ENCODE data around the gene DCUN1D4.

DNA sequence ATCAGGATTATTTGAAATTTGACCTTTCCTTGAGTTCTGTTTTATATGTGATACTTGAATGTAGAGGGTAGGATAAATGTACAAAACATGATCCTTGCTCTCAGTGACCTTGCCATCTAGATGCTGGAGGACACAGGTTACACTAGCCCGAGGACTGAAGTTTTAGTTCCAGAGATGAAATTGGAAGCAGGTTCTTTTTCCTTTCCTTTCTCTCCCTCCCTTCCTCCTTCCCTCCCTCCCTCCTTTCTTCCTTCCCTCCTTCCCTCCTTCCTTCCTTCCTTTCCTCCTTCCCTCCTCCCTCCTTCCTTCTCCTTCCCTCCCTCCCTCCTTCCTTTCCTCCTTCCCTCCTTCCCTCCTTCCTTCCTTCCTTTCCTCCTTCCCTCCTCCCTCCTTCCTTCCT, 122.9 kb downstream of the DCUN1D4 start:
- TF ChIP-seq, protein P1, sequence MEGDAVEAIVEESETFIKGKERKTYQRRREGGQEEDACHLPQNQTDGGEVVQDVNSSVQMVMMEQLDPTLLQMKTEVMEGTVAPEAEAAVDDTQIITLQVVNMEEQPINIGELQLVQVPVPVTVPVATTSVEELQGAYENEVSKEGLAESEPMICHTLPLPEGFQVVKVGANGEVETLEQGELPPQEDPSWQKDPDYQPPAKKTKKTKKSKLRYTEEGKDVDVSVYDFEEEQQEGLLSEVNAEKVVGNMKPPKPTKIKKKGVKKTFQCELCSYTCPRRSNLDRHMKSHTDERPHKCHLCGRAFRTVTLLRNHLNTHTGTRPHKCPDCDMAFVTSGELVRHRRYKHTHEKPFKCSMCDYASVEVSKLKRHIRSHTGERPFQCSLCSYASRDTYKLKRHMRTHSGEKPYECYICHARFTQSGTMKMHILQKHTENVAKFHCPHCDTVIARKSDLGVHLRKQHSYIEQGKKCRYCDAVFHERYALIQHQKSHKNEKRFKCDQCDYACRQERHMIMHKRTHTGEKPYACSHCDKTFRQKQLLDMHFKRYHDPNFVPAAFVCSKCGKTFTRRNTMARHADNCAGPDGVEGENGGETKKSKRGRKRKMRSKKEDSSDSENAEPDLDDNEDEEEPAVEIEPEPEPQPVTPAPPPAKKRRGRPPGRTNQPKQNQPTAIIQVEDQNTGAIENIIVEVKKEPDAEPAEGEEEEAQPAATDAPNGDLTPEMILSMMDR (IDR thresholded peaks at IDR 0.05), result no peak
- no peak for TF ChIP-seq POLR2A (IDR thresholded peaks at IDR 0.05)
